ENCODE data around the gene TCAF1.

Gene TCAF1

GRCh38 chr7:143910473-143911248 lies 8.7 kb upstream of the TCAF1 start:
- H3K4me3 ChIP-seq (ENCODE audit: low read length, poor library complexity, severe bottlenecking) = no peak overlapping the region
- no peaks in the 10 kb centered on the region for H3K9me2 ChIP-seq (replicated peaks; ENCODE audit: low read depth, low read length)
- TF ChIP-seq EZH2phosphoT487 (IDR thresholded peaks at IDR 0.05; ENCODE audit: borderline replicate concordance) = no peak
- TF ChIP-seq CTCF (conservative IDR thresholded peaks at IDR 0.05; ENCODE audit: low read length) = no peak
- H3K9me3 ChIP-seq (ENCODE audit: insufficient read depth, low read depth, low read length) = no peaks in the 10 kb centered on the region
- H3F3A ChIP-seq (ENCODE audit: low read depth) = no peaks in the 10 kb centered on the region
- no peak overlapping the region for H3K4me2 ChIP-seq (ENCODE audit: low read depth, low read length, poor library complexity, severe bottlenecking)
- no peaks in the 10 kb centered on the region for H3K4me1 ChIP-seq (ENCODE audit: insufficient read depth, low read length, poor library complexity, severe bottlenecking)
- H2AFZ ChIP-seq (ENCODE audit: low read length) = no peak overlapping the region
- no peaks in the 10 kb centered on the region for H4K20me1 ChIP-seq (ENCODE audit: insufficient read depth, low read length, poor library complexity, severe bottlenecking)
- H3K36me3 ChIP-seq (ENCODE audit: insufficient read depth, low read length) = no peaks in the 10 kb centered on the region
- H3K79me2 ChIP-seq (ENCODE audit: insufficient read depth, low read length) = no peaks in the 10 kb centered on the region
- no peak overlapping the region for H3K9ac ChIP-seq (ENCODE audit: low read depth, low read length, poor library complexity, severe bottlenecking)
- no peaks in the 10 kb centered on the region for H3K27me3 ChIP-seq (ENCODE audit: insufficient read depth, low read length, poor library complexity, severe bottlenecking)

- Histone ChIP-seq H3K36me3 (ENCODE audit: insufficient read depth, low read length) (no peaks in the 10 kb centered on the region), H3K9me2 (replicated peaks; ENCODE audit: low read depth, low read length) (no peaks in the 10 kb centered on the region), H3F3A (ENCODE audit: low read depth) (no peaks in the 10 kb centered on the region), H3K4me1 (ENCODE audit: insufficient read depth, low read length, poor library complexity, severe bottlenecking) (no peaks in the 10 kb centered on the region), H3K27me3 (ENCODE audit: insufficient read depth, low read length, poor library complexity, severe bottlenecking) (no peaks in the 10 kb centered on the region), H2AFZ (ENCODE audit: low read length) (no peak overlapping the region), H3K4me3 (ENCODE audit: low read length, poor library complexity, severe bottlenecking) (no peak overlapping the region), H4K20me1 (ENCODE audit: insufficient read depth, low read length, poor library complexity, severe bottlenecking) (no peaks in the 10 kb centered on the region), H3K9me3 (ENCODE audit: insufficient read depth, low read depth, low read length) (no peaks in the 10 kb centered on the region), H3K79me2 (ENCODE audit: insufficient read depth, low read length) (no peaks in the 10 kb centered on the region), H3K9ac (ENCODE audit: low read depth, low read length, poor library complexity, severe bottlenecking) (no peak overlapping the region), H3K4me2 (ENCODE audit: low read depth, low read length, poor library complexity, severe bottlenecking) (no peak overlapping the region)
- no peak for TF ChIP-seq EZH2phosphoT487 (IDR thresholded peaks at IDR 0.05; ENCODE audit: borderline replicate concordance)
- no peak for TF ChIP-seq CTCF (conservative IDR thresholded peaks at IDR 0.05; ENCODE audit: low read length)
Observed at GRCh38 chr7:143909863-143910262, 7.9 kb upstream of the TCAF1 start.

GRCh38 chr7:143908120-143908519 lies 6.1 kb upstream of the TCAF1 start:
- TF ChIP-seq EZH2phosphoT487 (IDR thresholded peaks at IDR 0.05; ENCODE audit: borderline replicate concordance) = no peak
- no peak for TF ChIP-seq CTCF (conservative IDR thresholded peaks at IDR 0.05; ENCODE audit: low read length)
- Histone ChIP-seq H3K4me1 (ENCODE audit: insufficient read depth, low read length, poor library complexity, severe bottlenecking) (no peaks in the 10 kb centered on the region), H2AFZ (ENCODE audit: low read length) (no peak overlapping the region), H3K9ac (ENCODE audit: low read depth, low read length, poor library complexity, severe bottlenecking) (no peak overlapping the region), H4K20me1 (ENCODE audit: insufficient read depth, low read length, poor library complexity, severe bottlenecking) (no peaks in the 10 kb centered on the region), H3K9me3 (ENCODE audit: insufficient read depth, low read depth, low read length) (no peaks in the 10 kb centered on the region), H3F3A (ENCODE audit: low read depth) (no peaks in the 10 kb centered on the region), H3K79me2 (ENCODE audit: insufficient read depth, low read length) (no peaks in the 10 kb centered on the region), H3K27me3 (ENCODE audit: insufficient read depth, low read length, poor library complexity, severe bottlenecking) (no peaks in the 10 kb centered on the region), H3K36me3 (ENCODE audit: insufficient read depth, low read length) (no peaks in the 10 kb centered on the region), H3K4me2 (ENCODE audit: low read depth, low read length, poor library complexity, severe bottlenecking) (no peak overlapping the region), H3K4me3 (ENCODE audit: low read length, poor library complexity, severe bottlenecking) (no peak overlapping the region), H3K9me2 (replicated peaks; ENCODE audit: low read depth, low read length) (no peaks in the 10 kb centered on the region)

All from Loucy (cell line).